Measurements from ENCODE around the gene SH3PXD2B.
"Not testable (repeated sequence)": the region's sequence is repeated elsewhere in the genome, so short reads cannot be mapped to it uniquely, and the experiment has no call there.

DNA sequence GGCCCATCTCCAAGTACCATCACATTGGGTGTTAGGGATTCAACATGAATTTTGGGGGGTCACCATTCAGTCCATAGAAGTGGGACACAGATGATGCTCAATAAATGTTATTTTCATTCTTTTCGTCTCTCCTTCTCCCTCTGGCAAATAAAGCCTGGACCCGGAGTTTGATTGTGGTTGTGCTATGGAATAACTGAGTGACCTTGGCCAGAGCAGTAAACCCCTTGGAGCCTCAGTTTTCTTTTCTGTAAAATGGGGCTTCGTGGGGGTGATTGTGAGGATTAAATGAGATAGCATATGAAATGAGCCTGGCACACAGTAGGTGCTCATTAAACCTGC lies 24.3 kb upstream of the SH3PXD2B start:
- not testable (repeated sequence) for TF ChIP-seq TAF1 (IDR thresholded peaks at IDR 0.05; ENCODE audit: borderline replicate concordance, low read depth, low read length); POLR2A (IDR thresholded peaks at IDR 0.05; ENCODE audit: low read depth, low read length); POLR2AphosphoS5 (IDR thresholded peaks at IDR 0.05; ENCODE audit: low read depth, low read length)

All from GM12892 (cell line).